ENCODE measurements around the gene MOGAT1.

- TF ChIP-seq NR2F2 (IDR thresholded peaks at IDR 0.05) (no peak), MAX (IDR thresholded peaks at IDR 0.05) (no peak), CTCF (IDR thresholded peaks at IDR 0.05; ENCODE audit: low read depth, low read length, missing input control) (no peak), YY1 (IDR thresholded peaks at IDR 0.05) (no peak), ATF3 (IDR thresholded peaks at IDR 0.05) (no peak), EGR1 (IDR thresholded peaks at IDR 0.05; ENCODE audit: low read depth in 2 of 2) (no peak), ZBTB33 (IDR thresholded peaks at IDR 0.05) (no peak), SP1 (IDR thresholded peaks at IDR 0.05) (no peak), GABPA (IDR thresholded peaks at IDR 0.05 in 1 of 2, conservative IDR thresholded peaks at IDR 0.05 in 1 of 2) (no peak), TAF1 (conservative IDR thresholded peaks at IDR 0.05) (no peak), JUND (IDR thresholded peaks at IDR 0.05) (no peak), REST (IDR thresholded peaks at IDR 0.05) (no peak), FOXA1 (IDR thresholded peaks at IDR 0.05) (no peak)
Observed at GRCh38 chr2:222738809-222739208, 67.4 kb downstream of the MOGAT1 start.

Data from liver (tissue), 3 donors.